SH-SY5Y (cell line): ENCODE data around the gene ECHS1.

Experiments used
- GATA2 ChIP-seq: IDR thresholded peaks from 2 replicates; pipeline ENCODE4 v1.6.1; 2011; ENCODE audit warnings: mild to moderate bottlenecking, low read depth, low read length
- GATA3 ChIP-seq: IDR thresholded peaks from 2 replicates; pipeline ENCODE4 v1.6.1; 2011; ENCODE audit warnings: low read depth, mild to moderate bottlenecking, low read length, moderate library complexity

GRCh38 chr10:133366751-133367150, 6.4 kb downstream of the ECHS1 start:
- no peak for TF ChIP-seq GATA2
- no peak for TF ChIP-seq GATA3
